BE2C (cell line): Measurements from ENCODE around the gene XYLT1.

Experiments
- DNase-seq: peaks from one replicate; pipeline ENCODE4 v3.0.0-alpha.2; 2020
- H3K27me3 ChIP-seq: fragments of 250-450 bp; sonication (Bioruptor Pico); 2 replicates; pipeline ENCODE4 v1.5.1; 2020; ENCODE audit warnings: mild to moderate bottlenecking
- H3K36me3 ChIP-seq: fragments of 250-450 bp; sonication (Bioruptor Pico); 2 replicates; pipeline ENCODE4 v1.5.1; 2020; ENCODE audit warnings: mild to moderate bottlenecking
- H3K4me1 ChIP-seq: fragments of 250-450 bp; sonication (Bioruptor Pico); 2 replicates; pipeline ENCODE4 v1.5.1; 2020
- H3K4me3 ChIP-seq: 2 replicates; pipeline ENCODE4 v1.5.1; 2011; ENCODE audit warnings: low read depth, low read length
- H3K9me3 ChIP-seq: fragments of 250-450 bp; sonication (Bioruptor Pico); 2 replicates; pipeline ENCODE4 v1.5.1; 2020
- CTCF ChIP-seq: IDR thresholded peaks from 2 replicates; pipeline ENCODE4 v1.5.1; 2012; ENCODE audit warnings: mild to moderate bottlenecking, low read depth, low read length

XYLT1 gene

GRCh38 chr16:17347624-17348023 lies 123.1 kb downstream of the XYLT1 start:
- no peak for DNase-seq
- Histone ChIP-seq H3K4me3 (no peak overlapping the region), H3K27me3 (no peaks in the 10 kb centered on the region), H3K36me3 (no peaks in the 10 kb centered on the region), H3K4me1 (no peaks in the 10 kb centered on the region), H3K9me3 (no peaks in the 10 kb centered on the region)
- no peak for TF ChIP-seq CTCF

- no peak overlapping the region for H3K4me3 ChIP-seq
- no peaks in the 10 kb centered on the region for H3K9me3 ChIP-seq
- TF ChIP-seq CTCF, result no peak
- no peaks in the 10 kb centered on the region for H3K4me1 ChIP-seq
- no peaks in the 10 kb centered on the region for H3K36me3 ChIP-seq
- H3K27me3 ChIP-seq, result no peaks in the 10 kb centered on the region
- no peak for DNase-seq
These were observed 123.9 kb downstream of the XYLT1 start for GRCh38 chr16:17346621-17347569.

GRCh38 chr16:17345043-17345442 lies 125.7 kb downstream of the XYLT1 start:
- no peak for TF ChIP-seq CTCF
- no peak for DNase-seq
- no peaks in the 10 kb centered on the region for H3K9me3 ChIP-seq
- H3K27me3 ChIP-seq, result no peaks in the 10 kb centered on the region
- H3K36me3 ChIP-seq, result no peaks in the 10 kb centered on the region
- no peaks in the 10 kb centered on the region for H3K4me1 ChIP-seq
- no peak overlapping the region for H3K4me3 ChIP-seq

GRCh38 chr16:17343728-17344127 lies 127.0 kb downstream of the XYLT1 start:
- DNase-seq, result no peak
- Histone ChIP-seq H3K36me3 (no peaks in the 10 kb centered on the region), H3K4me1 (no peaks in the 10 kb centered on the region), H3K4me3 (no peak overlapping the region), H3K9me3 (no peaks in the 10 kb centered on the region), H3K27me3 (no peaks in the 10 kb centered on the region)
- no peak for TF ChIP-seq CTCF

GRCh38 chr16:17343028-17343427 lies 127.7 kb downstream of the XYLT1 start:
- Histone ChIP-seq H3K4me1 (no peaks in the 10 kb centered on the region), H3K9me3 (no peaks in the 10 kb centered on the region), H3K36me3 (no peaks in the 10 kb centered on the region), H3K4me3 (no peak overlapping the region), H3K27me3 (no peaks in the 10 kb centered on the region)
- DNase-seq, result no peak
- TF ChIP-seq CTCF, result no peak

GRCh38 chr16:17342031-17342430 lies 128.7 kb downstream of the XYLT1 start:
- no peak for DNase-seq
- no peaks in the 10 kb centered on the region for H3K4me1 ChIP-seq
- H3K27me3 ChIP-seq, result no peaks in the 10 kb centered on the region
- no peaks in the 10 kb centered on the region for H3K36me3 ChIP-seq
- no peak for TF ChIP-seq CTCF
- H3K4me3 ChIP-seq, result no peak overlapping the region
- H3K9me3 ChIP-seq, result no peaks in the 10 kb centered on the region
